ENCODE measurements around the gene SFT2D2. TPM values are rescaled to one million over a fixed set of nuclear protein-coding genes. Genes with fewer than 3 reads are reported as not detected.
A peak's percentile ranks its signal among the peaks of the same experiment; 100 is the strongest.
"Not testable (repeated sequence)": the region's sequence is repeated elsewhere in the genome, so short reads cannot be mapped to it uniquely, and the experiment has no call there.

SFT2D2 gene
- polyA plus RNA-seq, result 15.3 TPM
- long read RNA-seq, donor 1, full-length matches to known transcripts, result 1 of 7 reads
- long read RNA-seq, donor 1, partial matches to known transcripts, result 6 of 7 reads
- long read RNA-seq, donor 1, other reads (novel, unspliced or antisense), result 0 of 7 reads
- long read RNA-seq, donor 2, full-length matches to known transcripts, result 4 of 4 reads
- long read RNA-seq, donor 2, partial matches to known transcripts, result 0 of 4 reads
- long read RNA-seq, donor 2, other reads (novel, unspliced or antisense), result 0 of 4 reads
- long read RNA-seq, donor 3, result 0 reads
- long read RNA-seq, donor 4, full-length matches to known transcripts, result 1 of 1 reads
- long read RNA-seq, donor 4, partial matches to known transcripts, result 0 of 1 reads
- long read RNA-seq, donor 4, other reads (novel, unspliced or antisense), result 0 of 1 reads
- long read RNA-seq, donor 5, result 0 reads
- long read RNA-seq, donor 6, full-length matches to known transcripts, result 3 of 3 reads
- long read RNA-seq, donor 6, partial matches to known transcripts, result 0 of 3 reads
- long read RNA-seq, donor 6, other reads (novel, unspliced or antisense), result 0 of 3 reads
- long read RNA-seq, donor 7, result 0 reads
- long read RNA-seq, donor 8, full-length matches to known transcripts, result 4 of 4 reads
- long read RNA-seq, donor 8, partial matches to known transcripts, result 0 of 4 reads
- long read RNA-seq, donor 8, other reads (novel, unspliced or antisense), result 0 of 4 reads
- long read RNA-seq, donor 9, result 0 reads
- long read RNA-seq, donor 10, full-length matches to known transcripts, result 2 of 2 reads
- long read RNA-seq, donor 10, partial matches to known transcripts, result 0 of 2 reads
- long read RNA-seq, donor 10, other reads (novel, unspliced or antisense), result 0 of 2 reads
- long read RNA-seq, donor 11, full-length matches to known transcripts, result 1 of 1 reads
- long read RNA-seq, donor 11, partial matches to known transcripts, result 0 of 1 reads
- long read RNA-seq, donor 11, other reads (novel, unspliced or antisense), result 0 of 1 reads

- H3K27me3 ChIP-seq (ENCODE audit: control insufficient read depth, insufficient read depth, low read length), result no peaks in the 10 kb centered on the region
- H3K4me1 ChIP-seq (ENCODE audit: control insufficient read depth, insufficient read depth, low read length), result peaks cover 18% of the 10 kb centered on the region
- no CpG with 5 or more reads among the region's 58 CpGs for WGBS (ENCODE audit: insufficient coverage, low lambda C conversion rate)
- DNase-seq, result peak; percentile 76 to 92
- H3K36me3 ChIP-seq (ENCODE audit: control insufficient read depth, insufficient read depth, low read length), result peaks cover 9% of the 10 kb centered on the region
- H3K27ac ChIP-seq (ENCODE audit: low read length), result peak within 1 kb of the TSS; percentile 64
- peak within 1 kb of the TSS; percentile 95 for H3K4me3 ChIP-seq (ENCODE audit: low read length)
- H3K9me3 ChIP-seq (ENCODE audit: control insufficient read depth, low read depth, low read length), result no peaks in the 10 kb centered on the region
Measured at GRCh38 chr1:168225476-168226190, at the start of gene SFT2D2. Gene SFT2D2, plus strand, starts transcription at chr1:168226004. Its CDS starts 76 bp downstream, at chr1:168226080.

- peak overlapping the region; percentile 70 for H3K4me3 ChIP-seq (ENCODE audit: low read length)
- no peaks in the 10 kb centered on the region for H3K9me3 ChIP-seq (ENCODE audit: control insufficient read depth, low read depth, low read length)
- H3K4me1 ChIP-seq (ENCODE audit: control insufficient read depth, insufficient read depth, low read length), result peaks cover 5% of the 10 kb centered on the region
- H3K27ac ChIP-seq (ENCODE audit: low read length), result peak overlapping the region; percentile 87
- H3K36me3 ChIP-seq (ENCODE audit: control insufficient read depth, insufficient read depth, low read length), result no peaks in the 10 kb centered on the region
- no peak for DNase-seq
- WGBS (ENCODE audit: insufficient coverage, low lambda C conversion rate), result no CpG with 5 or more reads among the region's 5 CpGs
- no peaks in the 10 kb centered on the region for H3K27me3 ChIP-seq (ENCODE audit: control insufficient read depth, insufficient read depth, low read length)
Measured at GRCh38 chr1:168178227-168178637, 47.6 kb upstream of the SFT2D2 start.

DNA sequence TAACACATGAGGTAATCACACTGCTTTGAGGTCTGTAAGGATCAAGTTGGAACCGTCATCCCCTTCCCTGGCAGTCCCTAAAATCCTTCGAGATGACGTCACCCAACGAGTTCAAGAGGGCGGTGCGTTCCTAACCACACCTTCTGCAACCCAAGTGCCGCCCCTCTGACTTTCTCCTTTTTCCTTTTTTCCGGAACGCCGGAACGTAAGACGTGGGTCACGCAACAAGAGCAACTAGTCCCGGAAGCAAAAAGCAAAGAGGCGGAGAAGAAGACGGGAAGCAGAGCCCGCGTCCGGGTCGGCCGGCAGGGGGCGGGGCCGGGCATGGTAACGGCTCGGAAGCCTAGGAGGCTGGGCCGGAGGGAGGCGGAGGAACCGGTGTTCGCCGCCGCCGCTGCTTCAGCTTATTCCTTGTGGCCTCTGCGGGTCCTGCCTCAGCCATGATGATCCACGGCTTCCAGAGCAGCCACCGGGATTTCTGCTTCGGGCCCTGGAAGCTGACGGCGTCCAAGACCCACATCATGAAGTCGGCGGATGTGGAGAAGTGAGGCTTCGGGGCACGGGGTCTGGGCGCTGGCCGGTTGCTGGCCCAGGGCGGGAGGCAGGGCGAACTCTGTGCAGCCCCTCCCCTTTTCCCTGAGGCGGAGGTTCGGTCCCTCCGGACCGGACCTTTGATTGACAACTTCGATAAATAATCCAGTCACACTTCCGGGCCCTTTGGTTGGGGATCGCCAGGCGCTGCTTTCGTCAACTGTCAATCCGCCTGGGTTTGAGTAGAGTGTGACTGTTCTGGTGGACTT lies 47.0 kb upstream of the SFT2D2 start, which contains the start of gene TIPRL:
Gene TIPRL, plus strand, starts transcription at position 325 of the 800 bp plus-strand sequence. Its CDS starts 116 bp downstream, at position 441.
- peak within 1 kb of the TSS; percentile 87 for H3K27ac ChIP-seq (ENCODE audit: low read length)
- H3K36me3 ChIP-seq (ENCODE audit: control insufficient read depth, insufficient read depth, low read length), result no peaks in the 10 kb centered on the region
- peaks cover 5% of the 10 kb centered on the region for H3K4me1 ChIP-seq (ENCODE audit: control insufficient read depth, insufficient read depth, low read length)
- WGBS (ENCODE audit: insufficient coverage, low lambda C conversion rate), result no CpG with 5 or more reads among the region's 56 CpGs
- H3K9me3 ChIP-seq (ENCODE audit: control insufficient read depth, low read depth, low read length), result no peaks in the 10 kb centered on the region
- peak; percentile 97 to 99 for DNase-seq
- peak within 1 kb of the TSS; percentile 70 for H3K4me3 ChIP-seq (ENCODE audit: low read length)
- H3K27me3 ChIP-seq (ENCODE audit: control insufficient read depth, insufficient read depth, low read length), result no peaks in the 10 kb centered on the region

DNA sequence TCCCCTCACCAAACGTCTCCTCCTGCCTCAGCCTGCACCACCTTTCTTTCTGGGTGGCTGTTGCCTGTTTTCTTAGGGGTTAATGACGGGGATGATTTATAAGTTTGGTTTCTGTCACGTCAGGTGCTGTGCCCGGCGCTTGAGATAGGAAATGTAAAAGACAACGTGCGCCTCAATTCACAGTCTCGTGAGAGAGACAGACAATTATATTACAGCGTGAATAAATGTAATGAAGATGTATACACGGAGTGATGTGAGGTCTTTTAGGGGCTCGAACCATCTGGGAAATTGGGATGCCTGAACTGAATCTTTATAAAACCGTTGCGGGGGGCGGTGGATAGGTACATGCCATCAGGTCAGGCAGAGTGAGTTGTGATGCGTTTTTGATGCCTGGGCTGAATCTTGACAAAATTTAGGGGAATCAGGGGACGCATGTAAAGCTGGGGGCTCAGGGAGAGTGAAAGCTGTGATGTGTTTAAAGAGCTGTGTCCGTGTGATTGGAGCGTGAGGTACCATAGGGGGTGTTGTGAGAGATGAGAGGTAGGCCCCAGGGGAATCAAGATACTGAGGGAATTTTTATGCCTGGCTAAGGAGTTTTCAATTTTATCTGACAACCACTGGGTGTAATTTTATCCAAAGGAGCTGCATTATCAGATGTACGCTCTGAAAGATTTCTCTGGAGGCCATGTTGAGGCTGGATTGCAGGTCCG lies 46.2 kb upstream of the SFT2D2 start:
- no peaks in the 10 kb centered on the region for H3K9me3 ChIP-seq (ENCODE audit: control insufficient read depth, low read depth, low read length)
- DNase-seq, result peak in 1 of 2 donors; percentile 45
- H3K27me3 ChIP-seq (ENCODE audit: control insufficient read depth, insufficient read depth, low read length), result no peaks in the 10 kb centered on the region
- 8% methylated on average over 2 of the region's 20 CpGs for WGBS (ENCODE audit: insufficient coverage, low lambda C conversion rate)
- H3K27ac ChIP-seq (ENCODE audit: low read length), result peak overlapping the region; percentile 87
- H3K4me3 ChIP-seq (ENCODE audit: low read length), result peak overlapping the region; percentile 70
- no peaks in the 10 kb centered on the region for H3K36me3 ChIP-seq (ENCODE audit: control insufficient read depth, insufficient read depth, low read length)
- peaks cover 5% of the 10 kb centered on the region for H3K4me1 ChIP-seq (ENCODE audit: control insufficient read depth, insufficient read depth, low read length)

DNA sequence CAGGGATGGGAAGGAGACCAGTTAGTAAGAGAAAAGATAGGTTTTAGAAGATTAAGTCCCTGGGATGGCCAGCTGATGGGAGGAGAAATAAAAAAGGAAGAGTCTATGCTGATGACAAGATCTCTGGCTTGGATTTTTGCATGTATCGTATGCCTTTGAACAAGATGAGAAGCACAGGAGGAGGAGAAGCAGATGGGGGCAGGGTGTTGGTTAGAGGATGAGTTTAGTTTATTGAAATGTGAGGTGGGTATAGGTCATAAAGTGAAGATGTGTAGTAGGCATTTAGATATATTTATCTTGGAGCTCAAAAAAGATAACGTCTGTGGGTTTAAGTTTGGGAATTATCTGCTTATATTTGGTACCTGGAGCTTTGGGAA lies 45.7 kb upstream of the SFT2D2 start:
- Histone ChIP-seq H3K36me3 (ENCODE audit: control insufficient read depth, insufficient read depth, low read length) (peaks cover under 1% of the 10 kb centered on the region), H3K9me3 (ENCODE audit: control insufficient read depth, low read depth, low read length) (no peaks in the 10 kb centered on the region), H3K27ac (ENCODE audit: low read length) (peak overlapping the region; percentile 87), H3K4me1 (ENCODE audit: control insufficient read depth, insufficient read depth, low read length) (peaks cover 5% of the 10 kb centered on the region), H3K27me3 (ENCODE audit: control insufficient read depth, insufficient read depth, low read length) (no peaks in the 10 kb centered on the region), H3K4me3 (ENCODE audit: low read length) (peak overlapping the region; percentile 70)
- DNase-seq, result no peak
- 11% methylated on average over 1 of the region's 2 CpGs for WGBS (ENCODE audit: insufficient coverage, low lambda C conversion rate)

DNA sequence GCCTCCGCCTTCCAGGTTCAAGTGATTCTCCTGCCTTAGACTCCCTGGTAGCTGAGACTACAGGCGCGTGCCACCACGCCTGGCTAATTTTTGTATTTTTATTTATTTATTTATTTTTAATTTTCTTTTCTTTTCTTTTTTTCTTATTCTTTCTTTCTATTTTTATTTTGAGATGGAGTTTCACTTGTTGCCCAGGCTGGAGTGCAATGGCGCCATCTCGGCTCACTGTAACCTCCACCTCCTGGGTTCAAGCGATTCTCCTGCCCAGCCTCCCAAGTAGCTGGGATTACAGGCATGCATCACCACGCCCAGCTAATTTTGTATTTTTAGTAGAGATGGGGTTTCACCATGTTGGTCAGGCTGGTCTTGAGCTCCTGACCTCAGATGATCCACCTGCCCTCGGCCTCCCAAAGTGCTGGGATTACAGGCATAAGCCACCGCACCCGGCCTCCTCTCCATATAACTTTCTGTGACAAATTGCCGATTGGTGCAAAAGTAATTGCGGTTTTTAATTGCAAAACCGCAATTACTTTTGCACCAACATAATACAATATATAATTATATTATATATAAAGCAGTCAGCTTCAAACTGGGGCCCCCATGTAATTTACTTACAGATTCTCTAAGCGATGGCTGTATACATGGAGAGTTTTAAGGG lies 44.6 kb upstream of the SFT2D2 start:
- H3K4me1 ChIP-seq (ENCODE audit: control insufficient read depth, insufficient read depth, low read length); H3K27me3 ChIP-seq (ENCODE audit: control insufficient read depth, insufficient read depth, low read length); H3K27ac ChIP-seq (ENCODE audit: low read length); DNase-seq; H3K4me3 ChIP-seq (ENCODE audit: low read length); H3K9me3 ChIP-seq (ENCODE audit: control insufficient read depth, low read depth, low read length); H3K36me3 ChIP-seq (ENCODE audit: control insufficient read depth, insufficient read depth, low read length): not testable (repeated sequence)
- 96% methylated on average over 5 of the region's 15 CpGs for WGBS (ENCODE audit: insufficient coverage, low lambda C conversion rate)

DNA sequence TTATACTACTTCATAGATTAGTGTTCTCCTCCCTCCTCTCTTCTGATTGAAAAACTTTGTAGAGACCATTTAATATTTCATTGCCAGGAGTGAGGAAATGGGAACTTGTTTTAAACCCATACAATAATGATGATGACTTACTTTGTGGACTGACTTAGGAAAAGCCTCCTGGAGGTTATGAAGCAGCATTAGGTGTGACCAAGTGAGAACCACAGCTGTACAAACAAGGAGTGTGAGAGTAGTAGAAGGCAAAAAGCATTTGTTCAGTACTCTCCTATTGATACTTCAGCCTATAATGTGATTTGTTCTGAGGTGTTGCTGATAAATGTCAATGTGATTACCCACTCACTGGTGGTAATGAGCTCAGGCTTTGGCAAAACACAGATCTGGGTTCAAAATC lies 38.6 kb upstream of the SFT2D2 start:
- Histone ChIP-seq H3K4me1 (ENCODE audit: control insufficient read depth, insufficient read depth, low read length) (no peaks in the 10 kb centered on the region), H3K4me3 (ENCODE audit: low read length) (no peak overlapping the region), H3K27me3 (ENCODE audit: control insufficient read depth, insufficient read depth, low read length) (no peaks in the 10 kb centered on the region), H3K27ac (ENCODE audit: low read length) (no peak overlapping the region), H3K36me3 (ENCODE audit: control insufficient read depth, insufficient read depth, low read length) (peaks cover 21% of the 10 kb centered on the region), H3K9me3 (ENCODE audit: control insufficient read depth, low read depth, low read length) (no peaks in the 10 kb centered on the region)
- DNase-seq, result no peak

GRCh38 chr1:168190403-168190802 lies 35.4 kb upstream of the SFT2D2 start:
- DNase-seq, result no peak
- H3K4me3 ChIP-seq (ENCODE audit: low read length), result no peak overlapping the region
- H3K27ac ChIP-seq (ENCODE audit: low read length), result no peak overlapping the region
- WGBS (ENCODE audit: insufficient coverage, low lambda C conversion rate), result 80% methylated on average over 1 of the region's 2 CpGs
- H3K36me3 ChIP-seq (ENCODE audit: control insufficient read depth, insufficient read depth, low read length), result peaks cover 30% of the 10 kb centered on the region
- H3K9me3 ChIP-seq (ENCODE audit: control insufficient read depth, low read depth, low read length), result no peaks in the 10 kb centered on the region
- no peaks in the 10 kb centered on the region for H3K27me3 ChIP-seq (ENCODE audit: control insufficient read depth, insufficient read depth, low read length)
- no peaks in the 10 kb centered on the region for H3K4me1 ChIP-seq (ENCODE audit: control insufficient read depth, insufficient read depth, low read length)
